Measurements from ENCODE around the gene SEZ6.

The SEZ6 gene

DNA sequence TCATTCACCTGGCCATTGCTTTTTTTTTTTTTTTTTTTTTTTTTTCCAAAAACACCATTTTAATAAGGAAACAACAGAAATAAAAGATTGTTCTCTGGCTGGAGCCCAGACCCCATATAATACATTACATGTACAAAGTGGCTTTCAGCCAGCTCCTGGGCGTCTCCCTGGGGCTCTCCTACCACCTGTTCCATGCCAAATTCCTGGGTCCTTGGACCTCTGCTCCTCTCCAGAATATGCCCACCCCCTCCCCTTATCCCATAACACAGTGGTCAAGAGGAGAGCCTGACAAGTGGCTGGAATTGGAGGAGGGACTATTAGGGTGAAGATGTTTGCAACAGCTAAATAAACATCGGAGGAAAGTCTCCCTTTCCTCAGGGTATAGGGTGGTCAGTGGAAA is 50.9 kb downstream of the SEZ6 start:
- H3K27me3 Mint-ChIP-seq (ENCODE audit: low read depth): no peaks in the 10 kb centered on the region
- H3K4me1 Mint-ChIP-seq (ENCODE audit: low read depth): peaks cover 4% of the 10 kb centered on the region
- no peaks in the 10 kb centered on the region for H3K9me3 Mint-ChIP-seq
- DNase-seq (ENCODE audit: low spot score): no peak
- H3K27ac Mint-ChIP-seq: no peak overlapping the region
- H3K4me3 Mint-ChIP-seq: no peak overlapping the region
- H3K36me3 Mint-ChIP-seq (ENCODE audit: low read depth): peaks cover 5% of the 10 kb centered on the region

DNA sequence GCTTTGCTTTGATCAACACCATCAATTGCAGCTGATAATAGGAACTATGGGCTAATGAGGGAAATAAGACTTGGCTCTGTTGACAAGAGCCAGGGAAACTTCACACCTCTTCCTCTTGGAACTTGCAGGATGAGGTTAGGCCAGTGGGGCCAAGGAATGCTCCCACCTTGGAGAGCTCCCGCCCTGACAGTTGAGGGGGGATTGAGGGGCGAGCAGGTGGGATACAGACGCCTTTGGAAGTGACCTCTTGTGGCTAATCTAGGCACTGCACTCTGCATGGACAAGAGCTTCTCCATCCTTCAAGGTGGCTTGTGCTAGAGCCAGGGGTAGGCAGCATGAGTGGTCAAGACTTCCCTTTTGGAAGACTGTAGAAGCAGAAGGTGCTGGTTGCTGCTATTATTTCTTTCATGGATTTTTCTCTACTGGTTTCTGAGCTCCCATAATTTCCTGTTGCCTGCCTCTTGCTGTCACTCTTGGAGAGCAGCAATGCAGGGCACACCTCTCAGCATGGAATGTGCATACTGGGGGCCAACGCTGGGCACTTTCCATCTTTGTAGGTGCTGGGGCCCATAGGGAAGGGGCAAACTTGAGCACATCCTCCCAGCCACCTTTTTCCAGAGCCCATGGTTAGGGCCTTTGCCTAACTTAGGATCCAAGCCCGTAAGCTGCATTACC is 52.3 kb downstream of the SEZ6 start:
- H3K4me1 Mint-ChIP-seq (ENCODE audit: low read depth): peaks cover 7% of the 10 kb centered on the region
- H3K4me3 Mint-ChIP-seq: peak overlapping the region; percentile 35
- H3K27ac Mint-ChIP-seq: no peak overlapping the region
- no peaks in the 10 kb centered on the region for H3K9me3 Mint-ChIP-seq
- DNase-seq (ENCODE audit: low spot score): peak; percentile 35
- H3K36me3 Mint-ChIP-seq (ENCODE audit: low read depth): peaks cover 11% of the 10 kb centered on the region
- H3K27me3 Mint-ChIP-seq (ENCODE audit: low read depth): no peaks in the 10 kb centered on the region

DNA sequence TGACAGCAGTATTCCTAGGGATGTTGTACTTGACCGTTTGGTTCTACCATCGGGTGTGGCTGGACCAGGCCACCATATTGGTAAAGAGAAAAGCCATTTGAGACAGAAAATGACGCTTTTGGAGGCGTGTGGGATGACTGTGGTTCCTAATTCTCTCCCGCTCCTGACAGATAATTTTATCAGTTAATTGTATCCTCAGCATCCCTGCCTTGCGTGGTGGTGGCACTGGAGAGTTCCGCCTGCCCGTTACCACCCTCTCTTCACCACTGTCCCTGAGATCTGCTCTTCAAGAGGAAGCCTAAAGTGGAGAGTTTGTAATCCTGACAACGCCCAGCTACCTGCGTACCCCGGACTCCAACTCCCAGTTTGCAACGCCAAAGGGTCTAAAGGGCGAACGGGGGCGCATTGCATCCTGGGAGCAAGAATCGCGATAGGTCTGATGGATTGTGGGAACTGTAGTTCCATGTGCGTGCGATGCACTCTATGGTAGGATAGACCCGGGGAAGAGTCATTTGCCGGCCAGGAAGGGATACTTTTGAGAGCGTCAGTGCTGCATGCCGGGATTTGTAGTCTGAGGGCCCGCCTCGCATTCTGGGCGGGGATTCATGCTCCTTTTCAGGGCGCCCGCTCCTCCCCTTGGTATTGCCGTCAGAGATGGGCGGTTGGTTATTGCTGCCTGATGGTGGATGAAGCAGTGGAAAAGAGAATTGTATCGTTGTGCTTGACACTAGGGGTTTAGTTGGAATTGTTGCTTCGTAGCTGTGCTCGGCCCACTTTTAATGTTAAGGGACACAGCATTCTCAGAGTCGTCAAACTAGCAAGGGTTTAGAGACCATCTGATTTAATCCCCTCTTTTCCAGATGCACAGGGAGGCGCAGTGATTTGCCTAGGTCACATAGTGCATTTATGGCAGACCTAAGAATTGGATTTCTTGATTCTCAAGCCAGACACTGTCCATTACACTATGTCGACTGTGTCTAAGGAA is 53.5 kb downstream of the SEZ6 start:
- Mint-ChIP-seq H3K9me3 (no peaks in the 10 kb centered on the region), H3K36me3 (ENCODE audit: low read depth) (peaks cover 22% of the 10 kb centered on the region), H3K4me3 (no peak overlapping the region), H3K4me1 (ENCODE audit: low read depth) (peaks cover 20% of the 10 kb centered on the region), H3K27me3 (ENCODE audit: low read depth) (no peaks in the 10 kb centered on the region), H3K27ac (no peak overlapping the region)
- DNase-seq (ENCODE audit: low spot score): peak; percentile 96

DNA sequence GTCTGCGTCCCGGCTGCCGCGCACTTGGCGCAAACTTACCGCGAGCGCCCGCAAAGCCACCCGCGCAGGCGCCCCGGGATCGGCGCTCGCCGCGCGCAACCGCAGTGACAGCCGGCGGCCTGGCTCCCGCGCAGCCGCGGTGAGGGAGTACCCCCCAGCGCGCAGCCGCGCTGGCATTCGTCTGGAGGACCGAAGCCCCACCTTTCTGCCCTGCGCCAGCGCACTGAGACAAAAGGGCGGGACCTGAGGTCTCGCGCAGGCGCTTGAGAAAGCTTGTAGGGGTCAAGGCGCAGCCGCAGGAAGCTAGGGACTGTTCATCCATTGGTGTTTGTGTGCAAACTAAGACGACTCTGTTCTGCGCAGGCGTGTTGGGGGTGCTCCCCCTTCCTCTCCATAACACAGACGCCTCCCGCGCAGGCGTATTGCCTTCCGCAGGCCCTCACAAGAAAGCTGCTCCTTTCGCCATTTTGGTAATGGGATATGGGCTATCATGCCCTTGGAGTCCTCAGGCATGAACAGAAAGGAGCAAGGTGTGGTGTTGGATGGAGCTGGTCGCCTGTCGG is 54.3 kb downstream of the SEZ6 start, which contains the start of gene PHF12:
TSS of gene PHF12 (minus strand) at position 91 of the 563 bp plus-strand sequence. CDS start 558 bp downstream, outside the sequence.
- Mint-ChIP-seq H3K27ac (peak within 1 kb of the TSS; percentile 95), H3K4me1 (ENCODE audit: low read depth) (peaks cover 24% of the 10 kb centered on the region), H3K36me3 (ENCODE audit: low read depth) (peaks cover 24% of the 10 kb centered on the region), H3K4me3 (peak within 1 kb of the TSS; percentile 97), H3K27me3 (ENCODE audit: low read depth) (no peaks in the 10 kb centered on the region), H3K9me3 (no peaks in the 10 kb centered on the region)
- peak; percentile 100 for DNase-seq (ENCODE audit: low spot score)

DNA sequence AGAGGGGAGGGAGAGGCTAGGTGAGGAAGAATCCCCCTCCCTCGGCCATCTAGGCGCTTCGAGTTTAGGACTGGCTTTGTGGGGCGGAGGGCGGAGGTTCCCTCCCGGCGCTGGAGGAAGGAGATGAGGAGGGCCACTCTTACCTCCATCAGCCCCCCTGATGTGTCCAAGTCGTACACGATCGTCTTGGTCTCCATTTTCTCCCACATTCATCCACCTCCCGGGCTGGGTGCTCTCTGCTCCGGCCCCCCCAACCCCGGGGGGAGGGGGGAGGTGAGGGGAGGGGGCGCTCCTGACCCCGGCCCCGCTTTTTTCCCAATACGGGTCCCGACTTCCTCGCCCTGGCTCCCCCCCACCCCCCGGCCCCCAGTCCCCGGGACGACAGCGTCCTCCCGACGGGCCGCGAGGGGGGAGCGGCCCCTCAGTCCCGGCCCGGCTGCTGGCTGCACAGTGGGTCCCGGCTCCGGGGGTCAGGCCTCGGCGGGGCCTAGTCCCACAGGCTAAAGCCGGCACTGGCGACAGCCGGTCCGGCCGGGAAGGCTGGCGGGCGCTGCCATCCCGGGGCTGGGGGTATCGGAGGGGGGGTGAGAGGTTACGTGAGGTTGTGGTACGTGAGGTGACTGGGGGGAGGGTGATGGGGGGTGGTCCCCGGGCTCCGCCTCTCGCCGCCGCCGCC is 54.9 kb downstream of the SEZ6 start:
- DNase-seq (ENCODE audit: low spot score): no peak
- Mint-ChIP-seq H3K27me3 (ENCODE audit: low read depth) (no peaks in the 10 kb centered on the region), H3K4me1 (ENCODE audit: low read depth) (peaks cover 30% of the 10 kb centered on the region), H3K36me3 (ENCODE audit: low read depth) (peaks cover 30% of the 10 kb centered on the region), H3K9me3 (no peaks in the 10 kb centered on the region), H3K4me3 (peak overlapping the region; percentile 97), H3K27ac (peak overlapping the region; percentile 95)

DNA sequence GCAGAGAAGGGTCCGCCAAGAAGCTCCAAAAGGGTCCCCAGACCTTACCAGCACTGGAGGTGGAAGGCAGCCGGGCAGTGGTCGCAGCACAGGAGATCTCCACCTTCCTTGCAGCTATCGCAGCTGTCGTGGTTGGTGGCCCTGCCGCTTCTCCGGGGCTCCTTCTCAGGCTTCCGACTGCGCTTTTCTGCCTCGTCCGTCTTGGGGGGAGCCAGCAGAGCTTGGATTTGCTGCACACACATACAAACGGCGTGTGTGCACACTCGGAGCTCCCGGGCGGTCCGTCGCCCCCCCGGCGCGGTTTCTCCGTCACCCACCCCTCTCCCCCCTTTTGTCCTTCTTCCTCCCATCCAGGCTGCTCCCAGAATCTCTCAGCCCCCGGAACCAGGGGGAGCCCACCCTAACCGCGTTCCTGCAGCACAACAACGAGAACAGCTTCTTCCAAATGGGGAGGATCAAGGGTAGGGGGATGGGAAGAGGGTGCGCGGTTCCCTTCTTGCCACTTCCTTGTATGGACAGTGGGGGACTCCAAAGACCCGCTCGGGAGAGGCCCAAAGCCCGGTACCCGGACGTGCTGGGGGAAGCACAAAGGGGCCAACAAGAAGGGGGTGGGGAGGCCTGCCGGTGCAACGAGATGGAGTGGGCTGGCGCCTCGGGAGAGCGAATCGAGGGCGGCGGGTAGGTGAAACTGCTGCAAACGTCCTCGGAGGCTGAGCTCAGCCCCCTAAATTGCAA is 55.6 kb downstream of the SEZ6 start:
- DNase-seq (ENCODE audit: low spot score): peak; percentile 52
- no peaks in the 10 kb centered on the region for H3K27me3 Mint-ChIP-seq (ENCODE audit: low read depth)
- H3K4me3 Mint-ChIP-seq: peak overlapping the region; percentile 97
- H3K4me1 Mint-ChIP-seq (ENCODE audit: low read depth): peaks cover 36% of the 10 kb centered on the region
- no peaks in the 10 kb centered on the region for H3K9me3 Mint-ChIP-seq
- peak overlapping the region; percentile 95 for H3K27ac Mint-ChIP-seq
- H3K36me3 Mint-ChIP-seq (ENCODE audit: low read depth): peaks cover 35% of the 10 kb centered on the region

DNA sequence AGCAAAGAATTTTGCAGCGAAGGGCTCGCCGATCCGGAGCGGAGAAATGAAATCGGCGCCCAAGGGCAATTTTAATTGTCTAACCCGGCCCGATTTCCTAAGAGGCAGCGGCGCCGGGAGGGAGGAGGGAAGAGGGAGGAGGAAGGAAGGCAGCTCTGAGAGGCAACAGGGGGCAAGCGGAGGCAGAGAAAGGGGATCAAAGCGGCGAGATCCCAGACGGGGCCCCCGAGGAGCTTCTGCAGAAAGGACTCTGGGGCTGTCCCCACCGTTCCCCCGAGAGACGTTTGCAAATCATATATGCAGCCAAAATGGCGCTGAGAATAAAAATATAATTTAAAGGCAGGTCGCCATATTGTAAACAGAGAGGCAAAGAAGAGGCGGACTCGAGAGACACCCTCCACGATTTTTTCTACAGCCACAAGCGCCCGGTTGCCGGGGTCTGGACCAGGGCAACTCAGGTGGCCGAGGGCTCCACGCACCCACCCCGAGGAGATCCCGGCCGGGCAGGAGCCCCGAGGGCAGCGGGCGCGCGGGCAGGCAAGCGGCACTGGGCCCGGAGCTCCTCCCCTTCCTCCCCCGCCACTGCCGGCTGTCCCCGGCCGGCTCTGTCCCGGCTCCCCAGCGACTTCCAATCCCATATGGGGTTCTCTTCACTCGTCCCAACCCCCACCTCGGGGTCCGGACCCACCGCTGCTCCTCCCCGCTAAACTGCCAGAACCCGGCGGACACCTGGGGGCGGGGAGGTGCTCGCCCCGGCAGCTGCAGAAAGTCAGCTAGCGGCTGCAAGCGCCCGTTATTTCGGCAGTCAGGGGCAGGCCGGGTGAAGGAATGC is 56.4 kb downstream of the SEZ6 start:
- Mint-ChIP-seq H3K27ac (peak overlapping the region; percentile 95), H3K36me3 (ENCODE audit: low read depth) (peaks cover 42% of the 10 kb centered on the region), H3K27me3 (ENCODE audit: low read depth) (no peaks in the 10 kb centered on the region), H3K4me1 (ENCODE audit: low read depth) (peaks cover 42% of the 10 kb centered on the region), H3K4me3 (peak overlapping the region; percentile 97), H3K9me3 (no peaks in the 10 kb centered on the region)
- peak; percentile 65 for DNase-seq (ENCODE audit: low spot score)

DNA sequence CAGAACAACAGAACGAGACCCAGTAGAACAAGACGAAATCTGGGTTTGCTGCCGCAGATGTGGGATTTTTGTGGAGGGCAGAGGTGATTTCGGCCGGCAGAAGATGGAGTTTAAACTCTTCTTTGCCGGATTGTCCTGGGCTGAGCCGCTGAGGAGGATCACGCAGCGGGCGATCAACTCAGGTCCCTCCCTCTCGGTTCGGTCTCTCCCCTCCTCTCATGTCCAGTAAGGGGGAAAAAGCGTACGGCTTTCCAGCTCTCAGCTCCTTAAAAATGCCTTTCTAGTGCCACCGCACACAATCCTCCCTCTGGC is 57.0 kb downstream of the SEZ6 start:
- Mint-ChIP-seq H3K9me3 (no peaks in the 10 kb centered on the region), H3K4me3 (peak overlapping the region; percentile 97), H3K27me3 (ENCODE audit: low read depth) (no peaks in the 10 kb centered on the region), H3K36me3 (ENCODE audit: low read depth) (peaks cover 47% of the 10 kb centered on the region), H3K4me1 (ENCODE audit: low read depth) (peaks cover 48% of the 10 kb centered on the region), H3K27ac (peak overlapping the region; percentile 86)
- no peak for DNase-seq (ENCODE audit: low spot score)

DNA sequence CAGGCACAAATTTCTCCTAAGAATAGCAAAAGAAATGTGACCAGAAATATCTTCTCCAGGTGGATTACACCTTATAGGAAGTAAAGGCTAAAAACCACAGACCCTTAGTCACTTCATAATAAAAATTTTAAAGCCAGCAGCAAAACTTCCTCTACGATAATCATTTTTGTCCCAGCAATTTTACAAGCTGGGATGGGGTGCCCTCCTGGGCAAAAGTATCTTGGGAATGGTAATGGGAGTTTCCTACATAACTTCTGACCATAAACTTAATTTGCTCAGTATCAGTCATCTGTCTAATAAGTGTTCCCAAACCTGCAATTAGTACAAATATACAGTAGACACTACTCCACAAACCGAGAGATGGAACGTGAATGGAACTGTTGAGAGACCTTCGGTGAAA is 57.5 kb downstream of the SEZ6 start:
- Mint-ChIP-seq H3K4me3 (peak overlapping the region; percentile 97), H3K4me1 (ENCODE audit: low read depth) (peaks cover 44% of the 10 kb centered on the region), H3K27ac (peak overlapping the region; percentile 86), H3K36me3 (ENCODE audit: low read depth) (peaks cover 52% of the 10 kb centered on the region), H3K27me3 (ENCODE audit: low read depth) (no peaks in the 10 kb centered on the region), H3K9me3 (no peaks in the 10 kb centered on the region)
- no peak for DNase-seq (ENCODE audit: low spot score)

DNA sequence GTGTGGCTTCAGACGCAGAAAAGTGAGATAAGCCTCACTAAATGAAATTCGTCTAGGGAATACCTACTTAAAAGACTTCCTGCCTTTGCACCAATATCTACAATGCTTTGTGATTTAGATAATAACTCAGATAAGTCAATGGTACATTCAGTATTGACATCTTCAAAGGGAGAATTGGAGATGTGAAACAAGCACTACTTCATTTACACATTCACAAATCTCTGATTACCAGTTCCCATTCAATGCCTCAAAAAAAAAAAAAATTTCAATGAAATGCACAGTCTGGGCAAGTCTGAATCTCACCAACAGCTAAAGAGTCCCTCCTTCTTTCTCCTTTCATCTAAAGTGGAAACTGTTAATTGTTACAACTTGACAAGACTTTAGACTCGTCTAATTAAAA is 58.2 kb downstream of the SEZ6 start:
- H3K4me1 Mint-ChIP-seq (ENCODE audit: low read depth): peaks cover 44% of the 10 kb centered on the region
- H3K27ac Mint-ChIP-seq: peak overlapping the region; percentile 49
- H3K36me3 Mint-ChIP-seq (ENCODE audit: low read depth): peaks cover 57% of the 10 kb centered on the region
- H3K9me3 Mint-ChIP-seq: no peaks in the 10 kb centered on the region
- H3K27me3 Mint-ChIP-seq (ENCODE audit: low read depth): no peaks in the 10 kb centered on the region
- H3K4me3 Mint-ChIP-seq: peak overlapping the region; percentile 97
- no peak for DNase-seq (ENCODE audit: low spot score)

DNA sequence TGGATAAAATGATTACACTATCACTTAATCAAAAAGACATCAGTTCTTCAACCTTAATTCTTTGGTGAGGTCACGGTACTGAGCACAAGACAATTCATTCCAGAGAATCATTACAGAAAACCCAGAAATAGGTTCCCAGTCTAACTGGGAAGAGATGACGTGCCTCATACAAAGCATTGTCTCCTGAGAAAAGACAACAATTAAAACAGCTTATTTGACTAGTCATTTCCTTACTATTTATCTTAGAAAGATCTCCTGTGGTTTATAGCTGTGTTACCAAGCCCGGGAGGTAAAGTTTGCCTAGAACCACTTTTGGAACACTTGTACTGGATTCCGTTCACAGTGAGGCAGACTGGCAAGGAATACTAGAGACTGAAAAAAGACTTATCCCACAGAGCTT is 59.6 kb downstream of the SEZ6 start:
- Mint-ChIP-seq H3K4me1 (ENCODE audit: low read depth) (peaks cover 47% of the 10 kb centered on the region), H3K36me3 (ENCODE audit: low read depth) (peaks cover 64% of the 10 kb centered on the region)
- peak; percentile 17 for DNase-seq (ENCODE audit: low spot score)

DNA sequence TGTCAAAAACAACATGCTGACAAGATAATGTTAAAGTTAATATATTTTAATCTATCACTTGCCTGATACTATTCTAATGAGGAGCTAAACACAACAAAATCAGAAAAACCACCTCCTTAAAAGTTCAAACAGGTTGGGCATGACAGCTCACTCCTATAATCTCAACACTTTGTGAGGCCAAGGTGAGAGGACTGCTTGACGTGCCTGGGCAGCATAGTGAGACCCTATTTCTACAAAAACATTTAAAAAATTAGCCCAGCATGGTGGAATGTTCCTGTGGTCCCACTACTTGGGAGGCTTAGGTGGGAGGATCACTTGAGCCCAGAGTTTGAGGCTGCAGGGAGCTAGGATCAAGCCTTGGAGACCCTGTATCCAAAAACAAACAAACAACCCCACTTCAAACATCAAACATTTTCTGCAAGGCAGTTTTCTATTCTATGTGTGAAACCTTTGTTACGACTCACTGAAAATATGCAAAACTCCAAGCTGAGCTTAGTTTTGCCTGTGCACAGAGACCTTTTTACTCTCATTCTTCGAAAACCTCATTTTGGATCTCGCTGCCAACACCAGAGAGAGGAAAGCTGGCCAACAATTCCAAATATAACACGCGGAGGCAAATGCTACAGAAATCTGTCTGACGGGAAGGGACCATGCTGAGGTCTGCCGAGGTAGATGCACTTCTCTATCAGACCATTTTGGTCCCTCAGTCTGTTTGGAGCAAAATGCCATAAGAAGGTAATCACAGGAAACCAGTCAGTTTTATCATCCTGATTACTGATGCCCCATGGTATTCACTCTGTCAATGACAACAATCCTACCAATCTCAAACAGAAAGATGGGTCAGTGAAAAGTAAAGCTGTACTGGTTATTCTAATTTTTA is 60.7 kb downstream of the SEZ6 start:
- Mint-ChIP-seq H3K36me3 (ENCODE audit: low read depth) (peaks cover 65% of the 10 kb centered on the region), H3K27me3 (ENCODE audit: low read depth) (no peaks in the 10 kb centered on the region), H3K27ac (peak overlapping the region; percentile 4), H3K4me3 (peak overlapping the region; percentile 97), H3K9me3 (no peaks in the 10 kb centered on the region), H3K4me1 (ENCODE audit: low read depth) (peaks cover 51% of the 10 kb centered on the region)
- no peak for DNase-seq (ENCODE audit: low spot score)

More for the DNA sequence above, 59.6 kb downstream of the SEZ6 start:
- Mint-ChIP-seq H3K27ac (peak overlapping the region; percentile 87), H3K27me3 (ENCODE audit: low read depth) (no peaks in the 10 kb centered on the region), H3K9me3 (no peaks in the 10 kb centered on the region), H3K4me3 (peak overlapping the region; percentile 97)
